Muscle of leg (tissue), 11 donors: ENCODE results near the gene PPP2R3A. TPM values are rescaled to one million over a fixed set of nuclear protein-coding genes. Genes with fewer than 3 reads are reported as not detected.
A peak's percentile ranks its signal among the peaks of the same experiment; 100 is the strongest.
"Not testable (repeated sequence)": the region's sequence is repeated elsewhere in the genome, so short reads cannot be mapped to it uniquely, and the experiment has no call there.

Experiments used
- DNase-seq: peaks from one replicate; pipeline ENCODE4 v3.0.0; 2013
- H3K27ac ChIP-seq: one replicate; pipeline ENCODE4 v1.5.1; 2013; ENCODE audit warnings: mild to moderate bottlenecking, low read length, control low read depth
- H3K27me3 ChIP-seq: one replicate; pipeline ENCODE4 v1.6.1; 2013; ENCODE audit warnings: low read length; ENCODE audit not compliant: control insufficient read depth, insufficient read depth
- H3K36me3 ChIP-seq: one replicate; pipeline ENCODE4 v1.6.1; 2013; ENCODE audit warnings: low read length; ENCODE audit not compliant: control insufficient read depth, insufficient read depth
- H3K4me1 ChIP-seq: one replicate; pipeline ENCODE4 v1.6.1; 2013; ENCODE audit warnings: low read length; ENCODE audit not compliant: control insufficient read depth, insufficient read depth
- H3K4me3 ChIP-seq: one replicate; pipeline ENCODE4 v1.5.1; 2013; ENCODE audit warnings: low read length, control low read depth
- H3K9me3 ChIP-seq: replicated peaks from 2 replicates; pipeline ENCODE4 v1.6.1; 2013; ENCODE audit warnings: low read depth, low read length; ENCODE audit not compliant: control insufficient read depth
- WGBS: methylation state at CpG from one replicate; pipeline ENCODE4 v1.1.5; 2013; ENCODE audit warnings: missing lambda C conversion rate; ENCODE audit not compliant: insufficient coverage; 5-methylcytosine and 5-hydroxymethylcytosine counted together
- polyA plus RNA-seq, 8 donors: library from polyadenylated mRNA; unstranded; fragments of 120-200 nt; gene quantifications; one replicate each; pipeline versions ENCODE4 v1.2.1 to v1.2.3, GENCODE V29; 2013; ENCODE audit warnings: inconsistent platforms in 1 of 8, low replicate concordance in 1 of 8; ENCODE audit not compliant: insufficient read length in 8 of 8, insufficient read depth in 1 of 8
- total RNA-seq: library from RNA; stranded (reverse); fragments of 120-200 nt; gene quantifications from one replicate; pipeline ENCODE4 v1.2.4, GENCODE V29; 2013

Gene PPP2R3A
- total and polyA plus RNA-seq, 9 donors: 29.9 to 64.6 (median 48.2) TPM

DNA sequence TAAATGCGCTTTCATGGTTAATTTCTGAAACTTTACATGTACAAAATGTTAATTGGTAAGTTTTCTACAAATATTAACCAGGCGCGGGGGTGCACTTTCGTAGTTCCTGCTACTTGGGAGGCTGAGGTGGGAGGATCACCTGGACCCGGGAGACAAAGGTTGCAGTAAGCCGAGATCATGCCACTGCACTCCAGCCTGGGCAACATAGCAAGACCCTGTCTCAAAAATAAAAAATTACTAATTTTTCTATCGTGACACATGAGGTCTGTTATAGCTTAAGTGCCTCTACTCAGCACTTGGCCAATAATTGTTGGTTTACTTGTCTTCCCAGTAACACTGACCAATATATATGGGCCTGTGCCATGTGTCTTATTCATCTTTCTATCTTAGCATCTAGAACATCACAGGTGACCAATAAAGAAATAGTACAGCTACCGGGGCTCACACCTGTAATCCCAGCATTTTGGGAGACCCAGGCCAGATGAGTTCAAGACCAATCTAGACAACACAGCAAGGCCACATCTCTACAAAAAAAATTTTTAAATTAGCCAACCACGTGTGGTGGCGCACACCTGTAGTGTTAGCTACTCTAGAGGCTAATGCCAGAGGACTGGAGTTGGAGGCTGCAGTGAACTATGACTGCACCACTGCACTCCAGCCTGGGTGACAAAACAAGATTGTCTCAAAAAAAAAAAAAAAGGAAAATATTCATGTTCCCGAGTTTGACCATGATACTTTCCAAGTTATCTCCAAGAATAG, 224.5 kb downstream of the PPP2R3A start:
- Histone ChIP-seq H3K4me3 (no peak overlapping the region), H3K36me3 (no peaks in the 10 kb centered on the region), H3K9me3 (no peaks in the 10 kb centered on the region), H3K27me3 (no peaks in the 10 kb centered on the region), H3K27ac (no peak overlapping the region), H3K4me1 (peaks cover 14% of the 10 kb centered on the region)
- no peak for DNase-seq
- 100% methylated on average over 3 of the region's 11 CpGs for WGBS

GRCh38 chr3:136192195-136192594, 226.7 kb downstream of the PPP2R3A start:
- not testable (repeated sequence) for H3K4me3 ChIP-seq, DNase-seq, H3K9me3 ChIP-seq, H3K27me3 ChIP-seq, H3K27ac ChIP-seq, H3K36me3 ChIP-seq
- 13% methylated on average over 2 of the region's 6 CpGs for WGBS
- peaks cover 16% of the 10 kb centered on the region for H3K4me1 ChIP-seq

DNA sequence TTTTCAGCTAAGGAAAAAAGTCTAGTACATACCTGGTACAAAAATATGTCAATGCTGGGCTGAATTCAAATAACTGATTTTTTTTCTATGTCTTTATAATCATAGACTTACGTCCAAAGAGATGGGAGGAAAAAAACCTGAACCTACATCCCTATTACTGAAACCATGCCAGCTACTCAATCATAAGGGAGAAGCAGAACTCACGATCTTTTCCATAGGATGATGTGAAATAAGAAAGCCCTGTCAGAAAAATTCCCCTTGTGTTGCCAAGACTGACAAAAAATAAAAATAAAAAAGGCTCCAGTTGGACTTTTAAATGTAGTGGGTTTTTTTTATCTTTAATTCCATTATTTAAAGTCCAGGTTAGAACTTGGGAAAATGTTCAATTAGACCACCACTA, 227.3 kb downstream of the PPP2R3A start:
- Histone ChIP-seq H3K4me3 (peak overlapping the region; percentile 86), H3K9me3 (no peaks in the 10 kb centered on the region), H3K36me3 (no peaks in the 10 kb centered on the region), H3K27me3 (no peaks in the 10 kb centered on the region), H3K4me1 (peaks cover 13% of the 10 kb centered on the region), H3K27ac (peak overlapping the region; percentile 53)
- peak; percentile 58 for DNase-seq
- no CpG with 5 or more reads among the region's 2 CpGs for WGBS

GRCh38 chr3:136193278-136194054, 227.9 kb downstream of the PPP2R3A start:
- H3K4me3 ChIP-seq: peak overlapping the region; percentile 86
- peaks cover 11% of the 10 kb centered on the region for H3K4me1 ChIP-seq
- H3K9me3 ChIP-seq: no peaks in the 10 kb centered on the region
- peak; percentile 46 for DNase-seq
- peak overlapping the region; percentile 53 for H3K27ac ChIP-seq
- H3K36me3 ChIP-seq: no peaks in the 10 kb centered on the region
- WGBS: no CpG with 5 or more reads among the region's 6 CpGs
- H3K27me3 ChIP-seq: no peaks in the 10 kb centered on the region

GRCh38 chr3:136194409-136195257, 229.1 kb downstream of the PPP2R3A start:
- Histone ChIP-seq H3K27ac (peak overlapping the region; percentile 99), H3K36me3 (no peaks in the 10 kb centered on the region), H3K4me3 (peak overlapping the region; percentile 86), H3K4me1 (peaks cover 11% of the 10 kb centered on the region), H3K27me3 (no peaks in the 10 kb centered on the region), H3K9me3 (no peaks in the 10 kb centered on the region)
- DNase-seq: peak; percentile 35
- under 1% methylated on average over 39 of the region's 47 CpGs for WGBS

DNA sequence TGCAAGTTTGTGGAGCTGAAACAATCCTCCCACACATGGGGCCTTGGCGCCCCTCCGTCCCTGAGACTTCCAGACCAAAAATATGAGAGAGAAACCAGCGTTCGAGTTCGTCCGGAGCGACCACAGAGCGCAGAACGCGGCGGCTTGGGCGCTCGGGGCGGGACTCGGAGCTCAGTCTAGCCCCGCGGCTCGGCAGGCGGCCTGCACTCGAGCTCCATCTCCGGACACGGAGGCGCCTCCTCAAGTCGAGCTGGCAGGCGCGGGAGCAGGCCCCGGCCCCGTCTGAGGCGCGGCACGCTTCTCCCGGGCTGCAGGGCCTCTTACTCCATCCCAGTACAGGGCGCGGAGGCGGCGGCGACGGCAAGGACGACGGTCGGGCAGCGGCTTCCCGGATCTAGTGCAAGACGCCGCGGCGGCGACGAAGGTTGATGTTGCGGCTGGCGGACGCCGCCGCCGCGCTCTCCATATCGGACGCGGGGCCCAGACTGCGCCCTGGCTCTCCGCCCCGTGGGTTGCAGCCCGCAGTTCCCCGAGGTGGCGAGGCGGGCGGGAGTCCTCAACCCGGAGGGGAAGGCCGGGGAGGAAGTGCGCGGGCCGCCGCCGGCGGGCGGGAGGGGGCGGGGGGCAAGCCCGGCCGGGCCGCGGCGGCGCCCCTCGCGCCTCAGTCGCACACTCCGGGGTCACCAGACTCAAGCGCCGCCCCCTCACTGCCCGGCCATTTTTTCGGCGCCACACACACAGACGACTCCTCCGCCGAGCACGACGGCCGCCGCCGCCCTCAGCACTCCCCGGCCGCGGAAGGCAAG, 229.9 kb downstream of the PPP2R3A start:
- WGBS: under 1% methylated on average over 100 of the region's 103 CpGs
- peak; percentile 91 for DNase-seq
- H3K9me3 ChIP-seq: no peaks in the 10 kb centered on the region
- H3K36me3 ChIP-seq: no peaks in the 10 kb centered on the region
- peak overlapping the region; percentile 99 for H3K27ac ChIP-seq
- H3K4me1 ChIP-seq: peaks cover 11% of the 10 kb centered on the region
- peak overlapping the region; percentile 86 for H3K4me3 ChIP-seq
- no peaks in the 10 kb centered on the region for H3K27me3 ChIP-seq

DNA sequence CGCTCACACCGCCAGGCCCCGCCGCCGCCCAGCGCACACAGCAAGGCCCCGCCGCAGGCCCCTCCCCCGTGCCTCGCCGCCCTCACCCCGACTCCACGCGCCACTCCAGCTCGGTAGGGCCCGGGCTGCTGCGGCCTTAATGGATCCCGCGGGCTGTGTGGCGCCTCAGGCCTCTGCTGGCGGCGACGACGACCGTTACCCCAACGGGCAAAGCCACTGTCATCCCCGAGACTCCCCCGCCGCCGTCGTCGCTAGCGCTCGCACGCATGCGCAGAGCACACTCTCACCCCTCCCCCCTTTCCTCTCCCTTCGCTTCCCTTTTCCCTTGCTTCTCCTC, 230.5 kb downstream of the PPP2R3A start, which contains the start of gene MSL2:
MSL2 (minus strand) TSS at position 272 of the 337 bp plus-strand sequence. CDS start 1,222 bp downstream, outside the sequence.
- Histone ChIP-seq H3K4me1 (peaks cover 9% of the 10 kb centered on the region), H3K36me3 (no peaks in the 10 kb centered on the region), H3K9me3 (no peaks in the 10 kb centered on the region), H3K27ac (peak within 1 kb of the TSS; percentile 99), H3K4me3 (peak within 1 kb of the TSS; percentile 86), H3K27me3 (no peaks in the 10 kb centered on the region)
- no peak for DNase-seq
- under 1% methylated on average over 37 of the region's 37 CpGs for WGBS

DNA sequence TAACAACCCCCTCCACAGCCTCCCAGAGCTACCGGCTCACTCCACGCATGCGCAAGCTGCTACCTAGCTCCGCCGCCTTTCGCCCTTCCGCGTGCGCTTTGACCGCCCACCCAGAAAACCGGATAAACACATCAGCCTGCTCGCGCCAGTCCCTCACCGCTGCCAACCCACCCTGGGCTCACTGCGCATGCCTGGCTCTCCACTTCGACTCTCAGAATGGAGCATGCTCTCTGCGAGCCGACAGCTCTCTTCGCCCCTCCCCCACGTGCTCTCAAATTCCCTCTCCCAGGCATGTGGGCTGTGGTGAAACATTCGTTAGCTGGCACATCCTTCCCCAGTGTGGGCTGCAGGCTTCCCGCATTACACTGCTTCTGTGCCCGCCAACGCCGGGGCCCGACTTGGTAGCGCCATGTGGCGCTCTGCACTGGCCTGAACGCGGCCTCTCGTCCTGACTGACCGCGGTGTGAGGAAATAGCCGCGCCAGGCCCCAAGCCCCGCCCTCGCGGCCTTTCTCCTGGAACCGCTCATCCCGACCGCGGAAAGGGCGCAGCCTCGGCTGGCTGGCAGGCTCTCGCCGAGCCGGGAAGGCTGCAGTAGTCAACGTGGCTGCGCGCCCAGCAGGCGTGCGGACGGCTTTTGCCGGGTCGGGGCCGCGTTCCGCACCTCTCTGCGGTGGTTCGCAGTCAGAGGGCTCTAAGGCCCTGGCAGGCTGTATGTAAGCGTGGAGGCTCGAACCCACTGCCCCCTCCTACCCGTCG, 231.1 kb downstream of the PPP2R3A start:
- peak; percentile 100 for DNase-seq
- no peaks in the 10 kb centered on the region for H3K27me3 ChIP-seq
- H3K9me3 ChIP-seq: no peaks in the 10 kb centered on the region
- H3K36me3 ChIP-seq: no peaks in the 10 kb centered on the region
- peak overlapping the region; percentile 86 for H3K4me3 ChIP-seq
- H3K4me1 ChIP-seq: peaks cover 6% of the 10 kb centered on the region
- WGBS: 0% methylated on average over 56 of the region's 64 CpGs
- peak overlapping the region; percentile 99 for H3K27ac ChIP-seq
